Activated T-cell treated with anti-CD3 and anti-CD28 coated beads, Interleukin-2, amount 50 U/mL, for 24 hours (primary cell): ENCODE measurements around the gene BRCA1.
"Not testable (repeated sequence)": the region's sequence is repeated elsewhere in the genome, so short reads cannot be mapped to it uniquely, and the experiment has no call there.

Experiments used
- DNase-seq: peaks from one replicate; pipeline ENCODE4 v3.0.0-alpha.2; 2020
- H3K27ac Mint-ChIP-seq: 2 replicates; pipeline ENCODE4 v1.8.0; 2020; ENCODE audit warnings: mild to moderate bottlenecking, mixed read lengths
- H3K27me3 Mint-ChIP-seq: 2 replicates; pipeline ENCODE4 v1.8.0; 2020; ENCODE audit warnings: mixed read lengths
- H3K36me3 Mint-ChIP-seq: 2 replicates; pipeline ENCODE4 v1.8.0; 2020; ENCODE audit warnings: low read depth, mixed read lengths
- H3K4me1 Mint-ChIP-seq: 2 replicates; pipeline ENCODE4 v1.8.0; 2020; ENCODE audit warnings: low read depth, mixed read lengths
- H3K4me3 Mint-ChIP-seq: 2 replicates; pipeline ENCODE4 v1.8.0; 2020; ENCODE audit warnings: mild to moderate bottlenecking, moderate library complexity, mixed read lengths
- H3K9me3 Mint-ChIP-seq: 2 replicates; pipeline ENCODE4 v1.8.0; 2020; ENCODE audit warnings: mixed read lengths

The BRCA1 gene

GRCh38 chr17:43125133-43125966 is at the start of gene BRCA1:
BRCA1 (minus strand) TSS chr17:43125364; CDS start chr17:43124096, 1,268 bp downstream.
- H3K4me1 Mint-ChIP-seq: peaks cover 37% of the 10 kb centered on the region
- H3K36me3 Mint-ChIP-seq: peaks cover 79% of the 10 kb centered on the region
- H3K9me3 Mint-ChIP-seq: no peaks in the 10 kb centered on the region
- no peaks in the 10 kb centered on the region for H3K27me3 Mint-ChIP-seq
- peak; percentile 91 for DNase-seq
- H3K4me3 Mint-ChIP-seq: peak within 1 kb of the TSS; percentile 98
- peak within 1 kb of the TSS; percentile 100 for H3K27ac Mint-ChIP-seq

GRCh38 chr17:43171586-43172487 is 46.7 kb upstream of the BRCA1 start:
- H3K4me1 Mint-ChIP-seq: peaks cover 40% of the 10 kb centered on the region
- no peaks in the 10 kb centered on the region for H3K27me3 Mint-ChIP-seq
- H3K36me3 Mint-ChIP-seq: peaks cover 23% of the 10 kb centered on the region
- no peak overlapping the region for H3K4me3 Mint-ChIP-seq
- H3K9me3 Mint-ChIP-seq: no peaks in the 10 kb centered on the region
- peak; percentile 39 for DNase-seq
- no peak overlapping the region for H3K27ac Mint-ChIP-seq

GRCh38 chr17:43170766-43171585 is 45.8 kb upstream of the BRCA1 start, which contains the start of gene NBR1:
NBR1 (plus strand) TSS chr17:43171214; CDS start chr17:43175800, 4,586 bp downstream.
- H3K4me1 Mint-ChIP-seq: peaks cover 32% of the 10 kb centered on the region
- no peaks in the 10 kb centered on the region for H3K9me3 Mint-ChIP-seq
- DNase-seq: peak; percentile 95
- peaks cover 20% of the 10 kb centered on the region for H3K36me3 Mint-ChIP-seq
- no peak within 1 kb of the TSS for H3K4me3 Mint-ChIP-seq
- H3K27me3 Mint-ChIP-seq: no peaks in the 10 kb centered on the region
- no peak within 1 kb of the TSS for H3K27ac Mint-ChIP-seq

- Mint-ChIP-seq H3K27ac (no peak overlapping the region), H3K4me1 (peaks cover 24% of the 10 kb centered on the region), H3K27me3 (no peaks in the 10 kb centered on the region), H3K36me3 (peaks cover 13% of the 10 kb centered on the region), H3K9me3 (no peaks in the 10 kb centered on the region), H3K4me3 (no peak overlapping the region)
- DNase-seq: peak; percentile 83
These were observed 45.1 kb upstream of the BRCA1 start for GRCh38 chr17:43170140-43170765.

GRCh38 chr17:43169561-43170139 is 44.5 kb upstream of the BRCA1 start:
- DNase-seq: peak; percentile 53
- Mint-ChIP-seq H3K36me3 (peaks cover 11% of the 10 kb centered on the region), H3K27me3 (no peaks in the 10 kb centered on the region), H3K4me3 (no peak overlapping the region), H3K9me3 (no peaks in the 10 kb centered on the region), H3K27ac (no peak overlapping the region), H3K4me1 (peaks cover 21% of the 10 kb centered on the region)

- DNase-seq, H3K27ac Mint-ChIP-seq, H3K4me3 Mint-ChIP-seq, H3K27me3 Mint-ChIP-seq, H3K4me1 Mint-ChIP-seq, H3K9me3 Mint-ChIP-seq: not testable (repeated sequence)
- H3K36me3 Mint-ChIP-seq: peaks cover 31% of the 10 kb centered on the region
These were observed 40.8 kb upstream of the BRCA1 start for GRCh38 chr17:43165971-43166370.

GRCh38 chr17:43159957-43160356 is 34.8 kb upstream of the BRCA1 start:
- H3K27ac Mint-ChIP-seq, DNase-seq, H3K4me1 Mint-ChIP-seq, H3K27me3 Mint-ChIP-seq, H3K4me3 Mint-ChIP-seq, H3K9me3 Mint-ChIP-seq: not testable (repeated sequence)
- peaks cover 33% of the 10 kb centered on the region for H3K36me3 Mint-ChIP-seq

GRCh38 chr17:43159232-43159631 is 34.1 kb upstream of the BRCA1 start:
- not testable (repeated sequence) for H3K9me3 Mint-ChIP-seq, H3K27me3 Mint-ChIP-seq, DNase-seq, H3K4me1 Mint-ChIP-seq, H3K27ac Mint-ChIP-seq, H3K4me3 Mint-ChIP-seq
- peaks cover 31% of the 10 kb centered on the region for H3K36me3 Mint-ChIP-seq

- H3K4me3 Mint-ChIP-seq: no peak overlapping the region
- no peaks in the 10 kb centered on the region for H3K4me1 Mint-ChIP-seq
- no peak overlapping the region for H3K27ac Mint-ChIP-seq
- H3K36me3 Mint-ChIP-seq: peaks cover 30% of the 10 kb centered on the region
- no peak for DNase-seq
- H3K9me3 Mint-ChIP-seq: no peaks in the 10 kb centered on the region
- H3K27me3 Mint-ChIP-seq: no peaks in the 10 kb centered on the region
These were observed 30.5 kb upstream of the BRCA1 start for GRCh38 chr17:43155666-43156065.

GRCh38 chr17:43153197-43153835 is 28.2 kb upstream of the BRCA1 start:
- not testable (repeated sequence) for H3K27ac Mint-ChIP-seq, H3K4me1 Mint-ChIP-seq, H3K27me3 Mint-ChIP-seq, H3K9me3 Mint-ChIP-seq, H3K4me3 Mint-ChIP-seq, DNase-seq
- peaks cover 25% of the 10 kb centered on the region for H3K36me3 Mint-ChIP-seq

GRCh38 chr17:43151880-43152456 is 26.8 kb upstream of the BRCA1 start:
- Mint-ChIP-seq H3K36me3 (peaks cover 27% of the 10 kb centered on the region), H3K9me3 (no peaks in the 10 kb centered on the region), H3K27me3 (no peaks in the 10 kb centered on the region), H3K4me3 (no peak overlapping the region), H3K4me1 (no peaks in the 10 kb centered on the region), H3K27ac (no peak overlapping the region)
- no peak for DNase-seq

- H3K4me3 Mint-ChIP-seq: no peak overlapping the region
- no peaks in the 10 kb centered on the region for H3K4me1 Mint-ChIP-seq
- H3K9me3 Mint-ChIP-seq: no peaks in the 10 kb centered on the region
- H3K27ac Mint-ChIP-seq: no peak overlapping the region
- DNase-seq: no peak
- H3K27me3 Mint-ChIP-seq: no peaks in the 10 kb centered on the region
- H3K36me3 Mint-ChIP-seq: peaks cover 26% of the 10 kb centered on the region
These were observed 21.5 kb upstream of the BRCA1 start for GRCh38 chr17:43146649-43147048.

- Mint-ChIP-seq H3K4me3 (no peak overlapping the region), H3K9me3 (no peaks in the 10 kb centered on the region), H3K36me3 (peaks cover 35% of the 10 kb centered on the region), H3K27ac (no peak overlapping the region), H3K4me1 (no peaks in the 10 kb centered on the region), H3K27me3 (no peaks in the 10 kb centered on the region)
- DNase-seq: no peak
These were observed 18.0 kb upstream of the BRCA1 start for GRCh38 chr17:43143201-43143600.
